ENCODE measurements around the gene EP400. TPM values are rescaled to one million over a fixed set of nuclear protein-coding genes. Genes with fewer than 3 reads are reported as not detected.
A peak's percentile ranks its signal among the peaks of the same experiment; 100 is the strongest.

The EP400 gene
- total and polyA plus RNA-seq, 9 donors = 19.6 to 60.7 (median 44.0) TPM

DNA sequence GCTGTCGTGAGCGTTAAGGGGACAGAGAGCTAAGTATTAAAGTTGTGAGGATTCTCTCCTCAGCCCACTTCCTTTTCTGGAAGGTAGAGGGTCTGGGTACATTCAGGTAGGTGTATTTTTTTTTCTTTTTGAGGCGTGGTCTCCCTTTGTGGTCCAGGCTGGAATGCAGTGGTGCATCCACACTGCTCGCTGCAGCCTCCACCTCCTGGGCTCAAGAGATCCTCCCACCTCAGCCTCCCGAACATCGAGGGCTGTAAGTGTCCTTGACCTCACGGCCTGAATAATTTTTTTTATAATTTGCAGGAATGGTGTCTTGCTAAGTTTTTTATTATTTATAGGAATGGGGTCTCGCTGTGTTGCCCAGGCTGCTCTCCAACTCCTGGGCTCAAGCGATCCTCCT lies 19.2 kb upstream of the EP400 start:
- peak overlapping the region; percentile 77 for H3K4me3 ChIP-seq
- 54 to 69% (median 62%) methylated on average over 9 of the region's 9 CpGs for WGBS, 3 donors
- H3K36me3 ChIP-seq = no peaks in the 10 kb centered on the region
- H3K4me1 ChIP-seq (ENCODE audit: insufficient read depth) = peaks cover 4% of the 10 kb centered on the region
- no peak for DNase-seq
- no peaks in the 10 kb centered on the region for H3K9me3 ChIP-seq
- H3K27me3 ChIP-seq = no peaks in the 10 kb centered on the region
- H3K27ac ChIP-seq = no peak overlapping the region
- intact Hi-C loops (cut with DNase I) = no loop called here
- TF ChIP-seq CTCF (IDR thresholded peaks at IDR 0.05) (no peak), EP300 (IDR thresholded peaks at IDR 0.05) (no peak), POLR2A (IDR thresholded peaks at IDR 0.05) (no peak)

- no peak for DNase-seq
- no peak overlapping the region for H3K27ac ChIP-seq
- H3K27me3 ChIP-seq = no peaks in the 10 kb centered on the region
- intact Hi-C loops (cut with DNase I) = no loop called here
- H3K4me1 ChIP-seq (ENCODE audit: insufficient read depth) = peaks cover 4% of the 10 kb centered on the region
- H3K4me3 ChIP-seq = no peak overlapping the region
- no peaks in the 10 kb centered on the region for H3K9me3 ChIP-seq
- no peaks in the 10 kb centered on the region for H3K36me3 ChIP-seq
- TF ChIP-seq POLR2A (IDR thresholded peaks at IDR 0.05) (no peak), CTCF (IDR thresholded peaks at IDR 0.05) (no peak), EP300 (IDR thresholded peaks at IDR 0.05) (no peak)
- 93 to 94% (median 93%) methylated on average over 8 of the region's 8 CpGs for WGBS, 3 donors
Measured at GRCh38 chr12:131933387-131933786, 16.4 kb upstream of the EP400 start.

- intact Hi-C loops (cut with DNase I) = no loop called here
- TF ChIP-seq CTCF (IDR thresholded peaks at IDR 0.05) (no peak), POLR2A (IDR thresholded peaks at IDR 0.05) (no peak), EP300 (IDR thresholded peaks at IDR 0.05) (no peak)
- no peaks in the 10 kb centered on the region for H3K9me3 ChIP-seq
- 86 to 89% (median 88%) methylated on average over 11 of the region's 11 CpGs for WGBS, 3 donors
- no peaks in the 10 kb centered on the region for H3K36me3 ChIP-seq
- H3K27ac ChIP-seq = no peak overlapping the region
- H3K27me3 ChIP-seq = no peaks in the 10 kb centered on the region
- H3K4me3 ChIP-seq = no peak overlapping the region
- H3K4me1 ChIP-seq (ENCODE audit: insufficient read depth) = peaks cover 4% of the 10 kb centered on the region
- DNase-seq = no peak
Measured at GRCh38 chr12:131934535-131934934, 15.2 kb upstream of the EP400 start.

- no peak overlapping the region for H3K27ac ChIP-seq
- DNase-seq = peak in 1 of 5 donors; percentile 4
- no peak overlapping the region for H3K4me3 ChIP-seq
- no peak for TF ChIP-seq EP300 (IDR thresholded peaks at IDR 0.05)
- no peaks in the 10 kb centered on the region for H3K9me3 ChIP-seq
- 76 to 86% (median 84%) methylated on average over 7 of the region's 7 CpGs for WGBS, 3 donors
- no peaks in the 10 kb centered on the region for H3K36me3 ChIP-seq
- no peaks in the 10 kb centered on the region for H3K27me3 ChIP-seq
- H3K4me1 ChIP-seq (ENCODE audit: insufficient read depth) = no peaks in the 10 kb centered on the region
- intact Hi-C loops (cut with DNase I) = no loop called here
Measured at GRCh38 chr12:131938082-131938481, 11.7 kb upstream of the EP400 start.

- intact Hi-C loops (cut with DNase I) = no loop called here
- Histone ChIP-seq H3K27me3 (no peaks in the 10 kb centered on the region), H3K9me3 (no peaks in the 10 kb centered on the region), H3K36me3 (no peaks in the 10 kb centered on the region), H3K4me3 (no peak overlapping the region), H3K4me1 (ENCODE audit: insufficient read depth) (no peaks in the 10 kb centered on the region), H3K27ac (no peak overlapping the region)
- TF ChIP-seq EP300 (IDR thresholded peaks at IDR 0.05) (no peak), CTCF (IDR thresholded peaks at IDR 0.05) (no peak), POLR2A (IDR thresholded peaks at IDR 0.05) (no peak)
- DNase-seq = peak in 2 of 5 donors; percentile 7 to 30
- 92 to 93% (median 93%) methylated on average over 16 of the region's 16 CpGs for WGBS, 3 donors
Measured at GRCh38 chr12:131939007-131939406, 10.7 kb upstream of the EP400 start.
